ENCODE results near the gene MYO19. TPM values are rescaled to one million over a fixed set of nuclear protein-coding genes. Genes with fewer than 3 reads are reported as not detected.

MYO19 gene
- total and polyA plus RNA-seq, 2 of the 8 experiments (the other 6 are each of a cell fraction or from before 2014, with no cell fraction given): 126 to 163 TPM

DNA sequence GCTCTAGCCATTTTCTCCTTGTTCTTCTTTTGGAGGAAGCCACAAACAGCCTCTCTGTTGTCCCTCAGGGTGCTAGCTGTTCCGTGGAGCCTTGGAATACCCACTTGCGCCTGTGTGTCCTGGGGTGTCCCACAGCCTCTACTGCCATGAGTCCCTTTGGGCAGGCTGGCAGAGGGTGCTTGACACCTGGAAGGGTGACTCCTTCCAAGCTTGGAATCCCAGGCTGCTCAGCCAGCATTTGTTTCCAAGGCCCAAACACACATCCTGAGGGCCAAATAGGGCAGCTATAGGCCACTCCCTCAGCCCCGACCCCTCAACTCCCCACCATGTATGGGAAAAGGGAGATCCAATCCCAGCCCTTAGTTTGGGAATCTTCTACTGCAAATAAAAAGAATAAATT lies 33.3 kb downstream of the MYO19 start (continued):
- no peak for TF ChIP-seq TCF12 (IDR thresholded peaks at IDR 0.05; ENCODE audit: low read depth, low read length)
- TF ChIP-seq POLR2AphosphoS5 (IDR thresholded peaks at IDR 0.05; ENCODE audit: low read depth, low read length): no peak
- TF ChIP-seq BRCA1 (IDR thresholded peaks at IDR 0.05; ENCODE audit: low read depth, low read length): no peak
- no peak for TF ChIP-seq HDAC6 (IDR thresholded peaks at IDR 0.05; ENCODE audit: low read depth, low read length)
- no peak for TF ChIP-seq SAP30 (IDR thresholded peaks at IDR 0.05; ENCODE audit: insufficient read depth, insufficient replicate concordance, low read length)
- TF ChIP-seq SIX5 (IDR thresholded peaks at IDR 0.05; ENCODE audit: low read depth, low read length): no peak

Data from H1 (cell line).